NCI-H69 (cell line): ENCODE data around the gene DDX54.

ENCODE experiments used
- DNase-seq: peaks from one replicate; lab custom pipeline; 2025; lab: John Stamatoyannopoulos, UW

The DDX54 gene, protein sequence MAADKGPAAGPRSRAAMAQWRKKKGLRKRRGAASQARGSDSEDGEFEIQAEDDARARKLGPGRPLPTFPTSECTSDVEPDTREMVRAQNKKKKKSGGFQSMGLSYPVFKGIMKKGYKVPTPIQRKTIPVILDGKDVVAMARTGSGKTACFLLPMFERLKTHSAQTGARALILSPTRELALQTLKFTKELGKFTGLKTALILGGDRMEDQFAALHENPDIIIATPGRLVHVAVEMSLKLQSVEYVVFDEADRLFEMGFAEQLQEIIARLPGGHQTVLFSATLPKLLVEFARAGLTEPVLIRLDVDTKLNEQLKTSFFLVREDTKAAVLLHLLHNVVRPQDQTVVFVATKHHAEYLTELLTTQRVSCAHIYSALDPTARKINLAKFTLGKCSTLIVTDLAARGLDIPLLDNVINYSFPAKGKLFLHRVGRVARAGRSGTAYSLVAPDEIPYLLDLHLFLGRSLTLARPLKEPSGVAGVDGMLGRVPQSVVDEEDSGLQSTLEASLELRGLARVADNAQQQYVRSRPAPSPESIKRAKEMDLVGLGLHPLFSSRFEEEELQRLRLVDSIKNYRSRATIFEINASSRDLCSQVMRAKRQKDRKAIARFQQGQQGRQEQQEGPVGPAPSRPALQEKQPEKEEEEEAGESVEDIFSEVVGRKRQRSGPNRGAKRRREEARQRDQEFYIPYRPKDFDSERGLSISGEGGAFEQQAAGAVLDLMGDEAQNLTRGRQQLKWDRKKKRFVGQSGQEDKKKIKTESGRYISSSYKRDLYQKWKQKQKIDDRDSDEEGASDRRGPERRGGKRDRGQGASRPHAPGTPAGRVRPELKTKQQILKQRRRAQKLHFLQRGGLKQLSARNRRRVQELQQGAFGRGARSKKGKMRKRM

DNA sequence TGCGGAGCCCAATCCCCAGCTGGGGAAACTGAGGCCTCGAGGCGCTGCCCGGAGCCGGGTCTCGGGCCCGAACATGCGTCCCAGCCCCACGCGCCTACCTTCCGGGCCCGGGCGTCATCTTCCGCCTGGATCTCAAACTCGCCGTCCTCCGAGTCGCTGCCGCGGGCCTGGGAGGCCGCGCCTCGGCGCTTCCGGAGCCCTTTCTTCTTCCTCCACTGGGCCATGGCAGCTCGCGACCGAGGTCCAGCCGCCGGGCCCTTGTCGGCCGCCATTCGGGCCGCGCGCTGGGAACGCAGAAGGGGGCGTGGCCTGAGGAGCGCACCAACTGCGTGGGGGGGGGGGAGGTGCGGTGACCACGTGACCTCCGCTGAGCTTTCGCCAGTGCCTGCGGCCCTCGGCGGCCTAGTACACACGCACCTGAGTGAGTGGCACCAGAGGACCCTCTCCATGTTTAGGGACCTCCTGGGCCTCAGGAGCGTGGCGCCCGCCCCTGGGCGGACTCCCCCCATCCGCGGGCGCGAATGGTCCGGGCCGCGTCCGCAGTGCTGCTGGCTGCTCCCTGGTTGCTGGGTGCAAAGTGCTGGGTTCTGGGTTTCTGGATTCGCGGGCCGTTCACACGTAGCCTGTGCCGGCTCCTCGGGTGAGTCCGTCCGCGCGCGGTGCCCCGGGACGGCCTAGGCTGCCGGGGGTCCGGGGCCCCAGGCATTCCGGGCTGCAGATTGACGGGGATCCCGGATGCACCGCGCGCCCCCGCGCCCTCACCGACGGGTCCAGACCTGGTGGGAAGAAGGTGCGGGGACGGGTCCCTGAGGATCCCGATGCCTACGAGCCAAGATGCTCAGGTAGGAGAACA, at the start of gene DDX54, which contains the start of gene RITA1:
DDX54 (minus strand) TSS at position 299 of the 853 bp plus-strand sequence; CDS start at position 272, 27 bp downstream.
RITA1 (plus strand) TSS at position 542 of the 853 bp plus-strand sequence. CDS start 1,026 bp downstream, outside the sequence.
- DNase-seq, result peak; percentile 93

DNA sequence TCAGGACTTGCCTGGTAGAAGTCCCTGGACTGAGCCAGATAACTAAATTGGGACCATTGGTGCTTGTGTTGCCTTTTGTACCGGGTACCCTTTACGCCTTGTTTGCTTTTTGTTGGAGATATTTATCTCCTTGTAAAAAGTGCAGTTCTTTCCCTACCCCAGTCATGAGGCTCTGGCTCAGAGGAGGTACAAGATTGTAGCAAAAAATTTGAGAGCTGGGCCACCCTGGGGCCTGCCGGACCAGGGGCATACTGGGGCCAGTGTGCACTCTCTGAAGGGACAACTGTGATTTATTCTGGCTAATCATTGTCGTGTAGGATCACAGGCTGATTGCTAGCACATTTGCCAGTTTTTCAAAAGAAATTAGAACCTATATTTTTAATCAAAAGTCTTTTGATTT, 49.2 kb upstream of the DDX54 start:
- no peak for DNase-seq

DNA sequence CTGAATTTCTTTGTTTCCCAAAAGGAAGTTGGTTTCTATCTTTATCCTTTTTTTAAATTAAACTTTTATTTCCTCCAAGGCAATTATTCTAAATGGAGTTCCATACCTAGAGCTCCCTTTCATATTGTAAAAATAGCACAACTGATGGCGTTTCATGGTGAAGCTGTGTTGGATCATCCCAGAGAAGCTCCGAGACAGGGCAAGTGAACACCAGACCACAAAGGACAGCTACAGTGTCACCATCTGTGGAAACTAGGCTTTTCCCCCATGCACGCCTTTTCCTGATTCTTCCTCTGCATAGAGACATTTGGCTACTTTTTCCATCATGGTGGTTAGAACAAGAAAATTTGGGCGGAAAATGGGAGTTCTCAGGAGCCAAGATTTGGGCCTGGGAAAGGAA, 48.7 kb upstream of the DDX54 start:
- DNase-seq, result no peak

DNA sequence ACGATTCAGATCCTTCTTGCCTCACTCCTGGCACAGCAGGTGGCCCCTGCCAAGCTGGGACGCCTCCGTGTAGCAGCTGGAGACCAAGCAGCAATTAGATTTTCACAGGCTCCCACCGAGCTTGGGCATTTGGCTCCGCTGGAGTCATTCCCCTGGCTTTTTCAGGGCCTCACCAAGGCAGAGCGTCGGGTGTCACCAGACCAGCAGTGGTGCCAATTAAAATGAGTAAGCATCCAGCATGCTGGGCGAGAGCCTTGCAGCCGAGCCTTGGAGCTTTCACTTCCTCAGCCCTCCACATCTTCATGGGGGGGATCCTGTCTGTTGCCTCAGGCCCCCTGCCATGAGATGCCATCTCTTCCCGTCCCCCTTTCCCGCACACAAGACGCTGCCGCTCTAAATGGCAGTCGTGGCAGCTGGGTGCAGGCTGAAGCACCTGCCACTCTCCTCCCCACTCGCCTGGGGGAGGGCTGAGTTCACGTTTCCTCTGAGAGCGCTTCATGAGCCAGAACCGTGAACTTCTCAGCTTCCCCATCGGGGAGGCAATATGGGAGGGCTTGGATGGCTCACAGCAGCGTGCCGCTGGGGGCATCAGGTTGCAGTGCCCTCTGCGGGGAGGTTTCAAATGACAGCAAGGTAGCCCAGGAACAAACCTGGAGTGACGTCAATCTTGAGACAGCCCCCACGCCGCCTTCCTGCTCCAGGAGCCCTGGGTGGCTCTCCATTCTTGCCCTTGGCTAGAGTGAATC, 47.7 kb upstream of the DDX54 start:
- peak; percentile 96 for DNase-seq

GRCh38 chr12:113232089-113232839, 47.0 kb upstream of the DDX54 start:
- no peak for DNase-seq

GRCh38 chr12:113231235-113232088, 46.2 kb upstream of the DDX54 start:
- DNase-seq, result no peak

GRCh38 chr12:113230315-113231234, 45.3 kb upstream of the DDX54 start:
- DNase-seq, result no peak

GRCh38 chr12:113228394-113229028, 43.2 kb upstream of the DDX54 start:
- no peak for DNase-seq

DNA sequence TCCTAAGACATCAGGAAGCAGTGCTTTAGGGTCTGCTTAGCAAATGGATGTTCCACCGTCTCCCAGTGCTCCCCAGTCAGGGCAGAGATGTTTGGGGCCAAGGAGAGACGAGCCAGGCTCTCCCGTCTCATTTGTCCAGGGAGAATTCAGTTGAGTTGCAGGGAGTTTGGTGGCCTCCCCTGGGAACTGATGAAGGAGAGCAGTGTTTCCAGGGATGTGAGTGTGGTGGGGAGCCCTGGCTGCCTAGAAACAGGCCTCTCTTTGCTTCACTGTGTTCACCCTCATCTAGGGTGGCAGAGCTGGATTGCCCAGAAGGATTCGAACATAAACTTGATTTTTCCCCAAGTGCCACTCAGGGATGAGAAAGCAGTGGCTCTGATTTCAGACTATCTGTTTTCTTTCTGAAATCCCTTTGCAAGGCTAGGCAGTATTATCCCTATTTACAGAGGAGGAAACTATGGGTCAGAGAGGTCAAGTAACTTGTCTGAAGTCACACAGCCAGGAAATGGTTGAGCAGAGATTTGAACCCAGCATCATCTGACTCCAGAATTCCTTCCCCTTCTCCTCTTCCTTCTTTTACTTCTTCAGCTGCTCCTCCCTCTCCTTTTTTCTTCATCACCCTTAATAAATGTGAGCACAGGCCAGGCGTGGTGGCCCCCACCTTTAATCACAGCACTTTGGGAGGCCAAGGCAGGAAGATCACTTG, 42.6 kb upstream of the DDX54 start:
- DNase-seq, result no peak

- DNase-seq, result no peak
These were observed 41.7 kb upstream of the DDX54 start for GRCh38 chr12:113226696-113227568.

GRCh38 chr12:113224955-113225354, 39.7 kb upstream of the DDX54 start:
- no peak for DNase-seq

DNA sequence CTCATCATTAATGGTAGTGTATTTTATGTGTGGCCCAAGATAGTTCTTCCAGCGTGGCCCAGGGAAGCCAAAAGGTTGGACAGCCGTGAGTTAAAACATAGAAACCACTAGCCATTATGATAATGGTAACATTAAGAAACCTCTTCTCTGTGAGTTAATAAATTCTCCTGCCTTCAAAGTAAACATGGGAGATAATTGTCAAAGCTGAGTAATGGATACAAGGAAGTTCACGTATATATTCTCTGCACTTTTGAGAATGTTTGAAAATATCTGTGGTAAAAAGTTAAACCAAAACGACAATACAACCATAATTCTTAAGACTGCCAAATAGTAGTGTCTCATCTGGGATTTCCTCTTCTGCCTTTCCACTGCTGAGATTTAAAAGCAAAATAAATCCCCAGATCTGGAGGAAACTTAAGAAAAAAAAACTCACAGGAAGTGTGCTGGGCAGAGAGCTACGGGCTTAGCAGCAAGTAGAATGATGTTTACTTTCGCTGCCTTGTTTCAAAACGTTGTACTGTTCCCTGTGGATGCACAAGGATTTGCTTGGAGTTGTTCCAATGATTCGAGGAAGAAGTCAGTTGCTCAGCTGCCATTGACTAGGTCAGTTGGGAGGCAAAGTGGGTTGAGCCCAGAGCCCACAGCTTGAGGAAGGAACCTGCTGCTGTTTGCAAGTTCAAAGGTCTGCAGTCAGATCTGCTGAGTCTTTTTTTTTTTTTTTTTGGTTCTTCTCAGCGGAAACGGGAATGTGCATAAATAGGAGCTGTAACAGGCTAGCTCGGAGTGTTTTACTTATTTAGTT, 37.7 kb upstream of the DDX54 start:
- DNase-seq, result peak; percentile 97

- no peak for DNase-seq
These were observed 36.9 kb upstream of the DDX54 start for GRCh38 chr12:113221997-113222729.

DNA sequence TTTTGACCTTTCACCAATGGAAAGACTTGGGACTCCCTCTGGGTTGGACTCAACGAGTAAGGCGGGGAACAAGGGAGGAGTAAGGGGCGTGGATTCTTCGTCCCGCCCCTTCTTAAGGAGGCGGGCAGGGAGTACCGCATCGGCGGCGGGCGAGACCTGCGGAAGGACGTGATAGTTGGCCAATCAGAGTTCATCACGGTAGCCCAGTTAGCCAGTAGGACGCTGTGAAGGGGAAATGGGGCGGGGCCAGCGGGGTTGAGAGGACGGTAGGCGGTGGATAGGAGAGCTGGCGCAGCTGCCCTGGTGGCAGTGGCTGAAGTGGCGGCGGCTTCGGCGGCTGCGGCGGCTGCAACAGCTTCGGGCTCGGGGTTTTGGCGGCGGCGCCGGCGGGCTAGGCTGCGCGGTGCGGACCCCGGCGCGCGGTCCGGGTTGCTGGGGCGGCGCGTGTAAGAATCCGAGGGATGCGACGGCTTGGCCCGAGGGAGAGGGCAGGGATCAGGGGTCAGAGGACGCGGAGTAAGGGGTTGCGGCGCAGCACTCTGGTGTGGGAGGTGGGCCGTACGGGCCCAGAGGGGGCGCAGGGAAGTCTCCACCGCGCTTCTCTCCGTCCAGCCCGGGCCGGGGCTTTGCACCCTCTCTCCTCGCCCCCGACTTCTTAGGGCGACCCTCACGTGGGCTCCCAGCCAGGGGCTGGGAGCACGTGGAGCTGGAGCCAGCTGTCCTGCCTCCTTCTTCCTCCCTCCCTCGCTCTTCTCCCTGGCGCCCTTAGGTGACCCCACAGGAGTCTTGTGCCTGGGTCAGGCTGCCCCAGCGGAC, 36.1 kb upstream of the DDX54 start, which contains the start of gene TPCN1:
TPCN1 (plus strand) TSS at position 284 of the 816 bp plus-strand sequence. CDS start 5,389 bp downstream, outside the sequence.
- DNase-seq, result peak; percentile 100
